Activated naive CD8-positive, alpha-beta T cell treated with anti-CD3 and anti-CD28 coated beads, Interleukin-2, amount 50 U/mL, for 16 hours (primary cell): ENCODE results near the gene SPIN4.
"Not testable (repeated sequence)": the region's sequence is repeated elsewhere in the genome, so short reads cannot be mapped to it uniquely, and the experiment has no call there.

Experiments
- DNase-seq: peaks from one replicate; pipeline ENCODE4 v3.0.0-alpha.2; 2020; ENCODE audit warnings: low read depth, low spot score

The SPIN4 gene

GRCh38 chrX:63350941-63351616 lies at the start of gene SPIN4:
TSS of gene SPIN4 (minus strand) at chrX:63351332. CDS start at chrX:63350819, 513 bp downstream.
- peak; percentile 8 for DNase-seq

DNA sequence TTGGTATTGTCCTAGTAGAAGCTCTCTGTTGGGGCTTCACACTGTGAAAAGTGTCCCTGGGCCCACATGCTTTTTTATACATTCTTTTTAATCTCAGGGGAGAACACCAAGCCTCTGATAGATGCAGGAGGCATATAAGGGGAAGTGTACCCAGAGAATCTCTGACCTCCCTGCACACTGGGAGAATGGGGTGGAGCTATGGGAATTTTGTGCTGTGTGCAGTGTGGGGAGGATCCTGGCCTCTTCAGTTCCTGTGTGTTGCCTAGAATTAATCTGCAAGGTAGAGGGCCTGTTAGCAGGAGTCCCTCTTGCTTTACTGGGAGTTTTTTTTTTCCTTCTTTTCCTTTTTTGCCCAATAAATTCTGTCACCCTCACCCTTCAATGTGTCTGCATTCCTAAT lies 49.2 kb upstream of the SPIN4 start:
- no peak for DNase-seq

GRCh38 chrX:63394872-63395271 lies 43.7 kb upstream of the SPIN4 start:
- DNase-seq: no peak

DNA sequence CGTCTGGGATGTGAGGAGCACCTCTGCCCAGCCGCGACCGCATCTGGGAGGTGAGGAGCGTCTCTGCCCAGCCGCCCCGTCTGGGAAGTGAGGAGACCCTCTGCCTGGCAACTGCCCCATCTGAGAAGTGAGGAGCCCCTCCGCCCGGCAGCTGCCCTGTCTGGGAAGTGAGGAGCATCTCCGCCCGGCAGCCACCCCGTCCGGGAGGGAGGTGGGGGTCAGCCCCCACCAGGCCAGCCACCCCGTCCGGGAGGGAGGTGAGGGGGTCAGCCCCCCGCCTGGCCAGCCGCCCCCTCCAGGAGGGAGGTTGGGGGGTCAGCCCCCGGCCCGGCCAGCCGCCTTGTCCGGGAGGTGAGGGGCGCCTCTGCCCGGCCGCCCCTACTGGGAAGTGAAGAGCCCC lies 42.0 kb upstream of the SPIN4 start:
- not testable (repeated sequence) for DNase-seq

DNA sequence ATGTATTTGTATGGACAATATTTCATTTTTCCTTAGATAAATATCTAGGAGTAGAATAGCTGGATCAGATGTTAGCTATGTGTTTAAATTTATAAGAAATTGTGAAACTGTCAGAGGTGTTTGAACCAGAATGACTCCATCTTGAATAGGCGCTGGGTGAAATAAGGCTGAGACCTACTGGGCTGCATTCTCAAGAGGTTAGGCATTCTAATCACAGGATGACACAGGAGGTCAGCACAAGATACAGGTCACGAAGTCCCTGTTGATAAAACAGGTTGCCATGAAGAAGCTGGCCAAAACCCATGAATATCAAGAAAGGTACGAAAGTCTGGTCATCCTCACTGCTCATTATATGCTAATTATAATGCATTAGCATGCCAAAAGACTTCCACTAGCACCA lies 36.3 kb upstream of the SPIN4 start:
- no peak for DNase-seq

GRCh38 chrX:63384263-63384662 lies 33.1 kb upstream of the SPIN4 start:
- DNase-seq: not testable (repeated sequence)

DNA sequence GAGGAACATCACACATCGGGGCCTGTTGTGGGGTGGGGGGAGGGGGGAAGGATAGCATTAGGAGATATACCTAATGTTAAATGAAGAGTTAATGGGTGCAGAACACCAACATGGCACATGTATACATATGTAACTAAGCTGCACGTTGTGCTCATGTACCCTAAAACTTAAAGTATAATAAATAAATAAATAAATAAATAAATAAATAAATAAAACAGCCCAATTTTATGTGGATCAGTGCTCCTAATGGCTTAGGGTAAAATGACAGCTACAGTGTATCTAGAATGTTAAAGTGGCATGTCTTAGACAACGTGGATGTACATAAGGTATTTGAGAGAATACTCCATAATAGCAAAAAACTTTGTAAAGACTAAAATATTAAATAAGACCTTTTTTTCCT lies 21.9 kb upstream of the SPIN4 start:
- not testable (repeated sequence) for DNase-seq

- not testable (repeated sequence) for DNase-seq
Measured at GRCh38 chrX:63367699-63368098, 16.6 kb upstream of the SPIN4 start.

GRCh38 chrX:63363788-63364187 lies 12.7 kb upstream of the SPIN4 start:
- DNase-seq: no peak

DNA sequence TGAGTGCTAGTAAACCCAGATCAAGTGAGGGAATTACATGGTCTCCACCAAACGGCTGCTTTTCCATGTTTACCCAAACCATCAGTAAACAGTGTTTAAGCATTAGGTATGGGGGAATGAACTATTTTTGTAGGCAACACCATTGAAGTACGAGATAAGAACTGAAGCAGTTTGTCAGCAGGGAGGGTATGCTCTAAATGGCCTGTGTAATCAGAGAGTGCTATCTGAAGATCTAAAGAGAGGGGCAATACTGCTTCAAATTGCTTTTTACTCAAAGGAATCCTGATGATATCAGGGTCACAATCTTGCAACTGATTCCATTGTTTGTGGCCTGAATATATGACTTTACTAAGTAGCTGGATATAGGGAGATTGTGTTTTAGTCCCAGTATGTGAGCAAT lies 10.4 kb upstream of the SPIN4 start:
- DNase-seq: no peak

GRCh38 chrX:63354484-63354883 lies 3.4 kb upstream of the SPIN4 start:
- DNase-seq: no peak

DNA sequence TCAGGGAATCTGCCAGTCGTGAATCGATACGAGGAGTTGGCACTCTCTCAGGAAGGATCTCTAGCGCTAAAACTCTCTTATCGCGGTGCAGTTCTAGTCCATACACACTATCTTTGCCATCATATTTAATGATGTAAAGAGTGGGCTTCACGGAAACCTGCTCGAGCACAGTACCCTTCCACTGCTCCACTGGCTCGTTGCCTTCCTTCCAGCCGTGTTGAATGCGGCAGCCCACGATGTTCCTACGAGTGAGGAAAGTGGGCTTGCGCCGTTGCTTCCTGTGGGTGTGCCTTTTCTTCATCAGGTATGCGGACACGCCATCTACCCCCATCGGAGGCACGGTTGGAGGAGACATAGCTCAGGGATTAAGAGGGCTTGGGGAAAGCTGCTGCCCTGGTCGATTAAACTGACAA lies 661 bp downstream of the SPIN4 start:
- no peak for DNase-seq

- DNase-seq: no peak
Measured at GRCh38 chrX:63349307-63349706, 1.8 kb downstream of the SPIN4 start.

- DNase-seq: no peak
Measured at GRCh38 chrX:63330681-63331080, 20.5 kb downstream of the SPIN4 start.

DNA sequence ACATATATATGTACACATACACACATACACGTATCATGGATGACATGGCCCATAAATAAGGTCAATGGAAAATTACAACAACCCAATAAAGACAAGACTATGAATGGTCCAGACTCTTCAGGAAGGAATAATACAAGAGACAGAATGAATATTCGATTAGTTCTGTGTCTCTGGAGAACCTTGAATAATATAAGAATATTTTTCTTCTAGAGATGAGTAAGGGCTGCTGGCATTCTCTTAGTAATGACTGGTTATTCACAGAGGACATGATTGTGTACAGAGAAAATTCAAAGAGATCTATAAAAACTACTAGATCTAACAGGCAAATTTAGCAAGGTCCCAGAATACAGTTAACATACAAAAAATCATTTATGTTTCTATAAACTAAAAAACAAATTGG lies 23.3 kb downstream of the SPIN4 start:
- DNase-seq: no peak

DNA sequence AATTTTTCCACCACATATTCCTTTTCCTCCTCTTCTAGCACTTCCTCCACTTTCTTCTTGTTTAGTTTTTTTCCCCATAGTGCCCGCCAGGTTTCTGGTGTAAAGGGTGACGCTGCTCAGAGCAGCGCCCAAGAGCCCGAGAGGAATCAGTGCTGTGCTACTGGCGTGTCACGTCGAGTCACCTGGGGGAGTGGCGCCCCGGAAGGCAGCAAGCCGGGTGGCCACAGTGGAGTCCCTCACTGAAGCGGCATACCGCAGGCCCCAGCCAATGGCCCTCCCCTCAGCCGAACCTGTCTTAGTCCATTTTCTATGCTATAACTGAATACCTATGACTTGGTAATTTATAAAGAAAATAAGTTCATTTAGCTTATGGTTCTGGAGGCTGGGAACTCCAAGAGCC lies 51.5 kb downstream of the SPIN4 start:
- DNase-seq: no peak
